Measurements from ENCODE around the gene OR10A3. TPM values are rescaled to one million over a fixed set of nuclear protein-coding genes. Genes with fewer than 3 reads are reported as not detected.

OR10A3 gene
- total and polyA plus RNA-seq, 7 donors: not detected

DNA sequence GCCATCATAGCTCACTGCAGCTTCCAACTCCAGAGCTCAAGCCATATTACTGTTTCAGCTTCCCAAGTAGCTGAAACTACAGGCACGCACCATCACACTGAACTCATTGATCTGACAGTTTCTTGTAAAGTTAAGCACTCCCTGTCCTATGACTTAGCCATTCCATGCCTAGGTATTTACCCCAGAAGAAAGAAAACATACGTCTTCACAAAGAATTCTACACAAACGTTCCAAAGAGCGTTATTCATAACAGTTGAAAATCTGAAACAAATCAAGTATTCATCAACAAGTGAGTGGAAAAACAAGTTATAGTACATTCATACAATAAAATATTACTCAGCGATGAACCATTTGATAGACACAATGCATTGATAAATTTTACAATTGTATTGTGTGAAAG lies 31.5 kb upstream of the OR10A3 start:
- no peaks in the 10 kb centered on the region for H3K9me3 ChIP-seq
- peaks cover 0 to 2% (median 0%) of the 10 kb centered on the region in 3 donors for H3K27me3 ChIP-seq (ENCODE audit: insufficient read depth in 3 of 3, low read length in 2 of 3)
- DNase-seq (no peak), ATAC-seq (no peak)
- 86 to 88% (median 87%) methylated on average over 5 of the region's 5 CpGs for WGBS, 3 donors
- no peaks in the 10 kb centered on the region for H3K4me1 ChIP-seq
- H3K27ac ChIP-seq: no peak overlapping the region
- no peaks in the 10 kb centered on the region for H3K36me3 ChIP-seq (ENCODE audit: insufficient read depth in 1 of 2, low read depth in 1 of 2)
- intact Hi-C loops (cut with DNase I): no loop called here
- H3K4me3 ChIP-seq: no peak overlapping the region
- TF ChIP-seq, protein P1, sequence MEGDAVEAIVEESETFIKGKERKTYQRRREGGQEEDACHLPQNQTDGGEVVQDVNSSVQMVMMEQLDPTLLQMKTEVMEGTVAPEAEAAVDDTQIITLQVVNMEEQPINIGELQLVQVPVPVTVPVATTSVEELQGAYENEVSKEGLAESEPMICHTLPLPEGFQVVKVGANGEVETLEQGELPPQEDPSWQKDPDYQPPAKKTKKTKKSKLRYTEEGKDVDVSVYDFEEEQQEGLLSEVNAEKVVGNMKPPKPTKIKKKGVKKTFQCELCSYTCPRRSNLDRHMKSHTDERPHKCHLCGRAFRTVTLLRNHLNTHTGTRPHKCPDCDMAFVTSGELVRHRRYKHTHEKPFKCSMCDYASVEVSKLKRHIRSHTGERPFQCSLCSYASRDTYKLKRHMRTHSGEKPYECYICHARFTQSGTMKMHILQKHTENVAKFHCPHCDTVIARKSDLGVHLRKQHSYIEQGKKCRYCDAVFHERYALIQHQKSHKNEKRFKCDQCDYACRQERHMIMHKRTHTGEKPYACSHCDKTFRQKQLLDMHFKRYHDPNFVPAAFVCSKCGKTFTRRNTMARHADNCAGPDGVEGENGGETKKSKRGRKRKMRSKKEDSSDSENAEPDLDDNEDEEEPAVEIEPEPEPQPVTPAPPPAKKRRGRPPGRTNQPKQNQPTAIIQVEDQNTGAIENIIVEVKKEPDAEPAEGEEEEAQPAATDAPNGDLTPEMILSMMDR (IDR thresholded peaks at IDR 0.05): no peak

DNA sequence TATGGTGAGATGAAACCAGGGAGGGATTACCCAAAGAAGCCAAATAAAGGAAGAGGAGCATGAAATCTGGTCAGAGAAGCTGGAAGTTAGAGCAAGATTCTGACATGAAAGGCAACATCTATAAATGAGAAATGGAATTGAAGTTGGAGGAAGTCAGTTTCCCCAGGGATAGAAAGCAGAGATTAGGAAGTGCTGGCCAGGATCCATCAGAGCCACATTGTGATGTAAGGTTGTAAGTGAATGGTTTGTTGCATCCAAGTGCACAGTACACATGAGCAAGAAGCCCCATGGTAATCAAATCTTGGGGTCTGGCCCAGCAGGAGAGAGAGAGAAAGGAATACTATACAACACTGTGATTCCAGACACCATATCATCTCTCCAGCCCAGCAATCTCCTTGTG lies 30.3 kb upstream of the OR10A3 start:
- Histone ChIP-seq H3K27ac (no peak overlapping the region), H3K4me3 (no peak overlapping the region), H3K4me1 (no peaks in the 10 kb centered on the region), H3K27me3 (ENCODE audit: insufficient read depth in 3 of 3, low read length in 2 of 3) (peaks cover 0 to 2% (median 2%) of the 10 kb centered on the region in 3 donors), H3K36me3 (ENCODE audit: insufficient read depth in 1 of 2, low read depth in 1 of 2) (no peaks in the 10 kb centered on the region), H3K9me3 (no peaks in the 10 kb centered on the region)
- ATAC-seq (no peak), DNase-seq (no peak)
- intact Hi-C loops (cut with DNase I): no loop called here
- TF ChIP-seq, protein P1 (IDR thresholded peaks at IDR 0.05): no peak

DNA sequence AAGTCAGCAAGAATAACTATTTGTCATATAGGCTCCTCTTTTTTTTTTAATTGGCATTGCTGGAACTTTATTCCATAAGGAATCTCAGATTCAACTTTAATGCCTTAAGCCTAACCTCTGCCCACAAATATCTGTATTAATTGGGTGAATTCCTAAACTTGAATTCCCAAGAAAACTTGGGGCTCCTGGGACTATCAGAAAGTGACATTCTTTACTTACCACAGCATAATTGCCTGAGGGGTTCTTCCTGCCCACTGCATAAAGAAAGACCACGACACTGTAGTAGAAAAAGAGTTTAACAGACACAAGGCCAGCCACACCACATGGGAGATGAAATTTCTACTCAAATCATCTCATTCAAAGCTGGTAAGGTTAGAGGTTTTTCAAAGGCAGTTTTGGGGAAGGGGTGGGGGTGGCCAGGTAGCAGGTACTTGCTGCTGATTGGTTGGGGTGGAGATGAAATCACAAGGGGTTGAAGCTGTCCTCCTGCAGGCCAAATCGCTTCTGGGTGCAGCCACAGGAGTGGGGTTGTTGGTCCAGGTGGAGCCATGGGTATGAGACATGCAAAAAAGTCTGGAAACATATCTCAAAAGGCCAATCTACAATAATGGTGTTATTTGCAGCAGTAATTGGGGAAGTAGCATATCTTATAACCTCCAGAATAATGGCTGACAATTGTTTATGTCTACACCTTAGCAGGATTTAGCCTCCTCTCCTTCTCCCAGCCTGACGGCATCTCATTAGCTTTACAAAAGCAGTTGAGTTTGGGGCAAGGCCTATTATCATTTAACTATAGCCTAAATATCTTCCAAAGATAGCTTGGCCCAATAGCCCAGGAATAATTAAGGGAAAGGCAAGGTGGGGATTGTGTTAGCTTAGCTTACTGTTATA lies 28.5 kb upstream of the OR10A3 start:
- Histone ChIP-seq H3K4me1 (no peaks in the 10 kb centered on the region), H3K27ac (no peak overlapping the region), H3K4me3 (no peak overlapping the region), H3K27me3 (ENCODE audit: insufficient read depth in 3 of 3, low read length in 2 of 3) (peaks cover 0 to 5% (median 2%) of the 10 kb centered on the region in 3 donors), H3K9me3 (no peaks in the 10 kb centered on the region), H3K36me3 (ENCODE audit: insufficient read depth in 1 of 2, low read depth in 1 of 2) (no peaks in the 10 kb centered on the region)
- no peak for ATAC-seq
- intact Hi-C loops (cut with DNase I): no loop called here
- TF ChIP-seq, protein P1 (IDR thresholded peaks at IDR 0.05): no peak
- 56 to 65% (median 61%) methylated on average over 3 of the region's 3 CpGs for WGBS, 3 donors
- DNase-seq: no peak

DNA sequence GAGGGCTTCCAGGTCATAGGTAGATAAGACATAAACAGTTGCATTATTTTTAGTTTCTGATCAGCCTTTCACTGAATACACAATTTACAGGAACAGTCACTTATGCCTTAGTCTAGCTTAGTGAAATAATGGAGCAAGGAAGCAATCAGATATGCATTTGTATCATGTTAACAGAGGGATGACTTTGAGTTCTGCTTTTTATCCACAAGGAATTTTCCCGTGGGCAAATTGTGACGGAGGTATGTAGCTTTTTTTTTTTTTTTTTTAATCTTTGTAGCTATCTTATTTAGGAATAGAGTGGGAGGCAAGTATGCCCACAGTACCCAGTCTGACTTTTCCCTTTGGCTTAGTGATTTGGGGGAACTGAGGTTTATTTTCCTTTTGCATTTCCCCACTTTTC lies 27.2 kb upstream of the OR10A3 start:
- 34 to 44% (median 34%) methylated on average over 2 of the region's 2 CpGs for WGBS, 3 donors
- H3K4me3 ChIP-seq: no peak overlapping the region
- peaks cover 0 to 5% (median 2%) of the 10 kb centered on the region in 3 donors for H3K27me3 ChIP-seq (ENCODE audit: insufficient read depth in 3 of 3, low read length in 2 of 3)
- H3K9me3 ChIP-seq: no peaks in the 10 kb centered on the region
- DNase-seq (no peak), ATAC-seq (no peak)
- intact Hi-C loops (cut with DNase I): no loop called here
- no peak overlapping the region for H3K27ac ChIP-seq
- H3K4me1 ChIP-seq: no peaks in the 10 kb centered on the region
- no peaks in the 10 kb centered on the region for H3K36me3 ChIP-seq (ENCODE audit: insufficient read depth in 1 of 2, low read depth in 1 of 2)
- TF ChIP-seq, protein P1 (IDR thresholded peaks at IDR 0.05): no peak
